Central memory CD8-positive, alpha-beta T cell (primary cell): Measurements from ENCODE around the gene APBB3.

Experiments used
- ATAC-seq: fragments of 150-1000 bp; cut with Tn5 transposase; replicated peaks from 2 replicates; pipeline ENCODE4 v1.10.0; 2022; ENCODE audit warnings: mild to moderate bottlenecking, moderate FRiP score, moderate number of reproducible peaks; ENCODE audit not compliant: poor library complexity, severe bottlenecking; ENCODE audit errors: extremely low read depth
- DNase-seq, 2 donors: peaks; one replicate each; pipeline ENCODE4 v3.0.0; 2021; ENCODE audit warnings: low spot score in 2 of 2
- H3K27ac Mint-ChIP-seq: one replicate; pipeline ENCODE4 v1.8.0; 2022; ENCODE audit warnings: low read depth, mild to moderate bottlenecking, moderate library complexity, mixed read lengths
- H3K27me3 Mint-ChIP-seq: one replicate; pipeline ENCODE4 v1.8.0; 2022; ENCODE audit warnings: mixed read lengths
- H3K36me3 Mint-ChIP-seq: one replicate; pipeline ENCODE4 v1.8.0; 2022; ENCODE audit warnings: mild to moderate bottlenecking, moderate library complexity, mixed read lengths; ENCODE audit not compliant: insufficient read depth
- H3K4me1 Mint-ChIP-seq: one replicate; pipeline ENCODE4 v1.8.0; 2022; ENCODE audit warnings: mixed read lengths
- H3K4me3 Mint-ChIP-seq: one replicate; pipeline ENCODE4 v1.8.0; 2022; ENCODE audit warnings: mild to moderate bottlenecking, moderate library complexity, mixed read lengths
- H3K9me3 Mint-ChIP-seq: one replicate; pipeline ENCODE4 v1.8.0; 2022; ENCODE audit warnings: mixed read lengths

The APBB3 gene

DNA sequence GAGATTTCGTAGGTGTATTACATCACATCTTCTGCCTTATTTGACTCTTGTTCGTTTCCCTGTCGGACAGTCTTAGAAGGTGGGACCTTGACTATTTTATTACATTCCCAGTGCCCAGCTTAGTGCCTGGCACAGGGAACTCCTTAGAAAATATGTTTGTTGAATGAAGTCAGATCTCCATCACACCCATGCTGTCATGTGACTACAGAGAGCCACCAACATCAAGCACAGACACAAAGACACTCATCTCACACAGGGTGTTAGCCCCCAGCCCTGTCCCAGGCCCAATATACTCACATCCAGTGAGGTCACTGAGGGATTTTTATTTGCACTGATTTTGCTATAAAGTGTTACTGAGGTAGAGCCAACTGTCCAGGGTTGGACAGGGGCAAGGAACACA, 6.4 kb downstream of the APBB3 start:
- peaks cover 53% of the 10 kb centered on the region for H3K4me1 Mint-ChIP-seq
- H3K36me3 Mint-ChIP-seq = peaks cover 20% of the 10 kb centered on the region

DNA sequence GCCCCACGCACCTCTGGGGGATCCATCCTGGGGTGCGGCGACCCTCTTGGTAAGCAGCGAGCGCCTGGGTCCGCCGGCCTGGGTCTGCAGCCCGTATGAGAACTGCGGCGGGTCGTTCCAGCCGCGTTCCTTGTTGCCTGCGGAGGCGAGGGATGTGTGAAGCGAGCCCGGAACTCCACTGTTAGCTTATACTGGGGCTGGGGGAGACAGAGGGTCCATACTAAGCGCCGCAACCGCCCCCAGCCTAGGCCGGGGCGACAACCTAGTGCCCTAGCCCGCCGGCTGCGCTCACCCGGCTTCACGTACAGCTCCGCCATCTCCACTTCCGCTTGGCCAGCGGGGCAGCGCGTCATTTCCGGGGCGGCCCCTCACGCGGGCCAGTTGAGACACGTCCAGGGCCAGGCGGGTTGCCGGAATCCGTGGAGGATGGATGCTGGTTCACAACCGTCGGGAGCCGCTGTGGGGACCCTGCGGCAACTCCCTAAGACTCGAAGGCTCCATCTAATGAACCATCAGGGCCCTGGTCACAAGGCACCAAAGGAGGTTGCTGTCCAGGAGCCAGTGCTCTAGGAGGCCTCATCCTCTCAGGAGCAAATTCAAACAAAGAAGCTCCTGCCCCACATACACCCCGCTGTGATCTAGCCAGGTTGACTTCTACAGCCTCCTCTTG, 7.1 kb downstream of the APBB3 start, which contains the start of gene SRA1:
SRA1 (minus strand) TSS at position 338 of the 670 bp plus-strand sequence; CDS start at position 317, 21 bp downstream.
- ATAC-seq (peak; percentile 92), DNase-seq (peak; percentile 65 to 68)
- Mint-ChIP-seq H3K4me1 (peaks cover 55% of the 10 kb centered on the region), H3K4me3 (peak within 1 kb of the TSS; percentile 87), H3K36me3 (peaks cover 19% of the 10 kb centered on the region), H3K9me3 (no peaks in the 10 kb centered on the region), H3K27ac (peak within 1 kb of the TSS; percentile 95), H3K27me3 (no peaks in the 10 kb centered on the region)

More for the DNA sequence above, 6.4 kb downstream of the APBB3 start:
- ATAC-seq (no peak), DNase-seq (no peak)
- H3K27me3 Mint-ChIP-seq = no peaks in the 10 kb centered on the region
- H3K27ac Mint-ChIP-seq = peak overlapping the region; percentile 95
- peak overlapping the region; percentile 87 for H3K4me3 Mint-ChIP-seq
- no peaks in the 10 kb centered on the region for H3K9me3 Mint-ChIP-seq

DNA sequence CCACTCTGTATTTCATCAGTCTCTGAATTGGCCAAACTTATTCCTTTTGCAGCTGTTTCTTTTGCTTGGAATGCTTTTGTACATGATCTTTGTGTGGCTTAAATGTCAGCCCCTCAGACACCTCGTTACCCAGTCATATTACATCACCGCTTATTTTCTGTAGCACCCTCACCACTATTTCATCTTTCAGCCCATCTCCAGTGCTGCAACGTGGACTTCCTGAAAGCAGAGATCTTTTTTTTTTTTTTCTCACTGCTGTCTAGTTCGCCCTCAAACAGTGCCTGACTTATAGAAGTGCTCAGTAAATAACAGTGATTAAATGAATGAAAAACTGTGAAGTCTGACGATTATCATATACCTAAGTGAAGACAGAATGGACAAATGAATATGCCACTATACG, 8.0 kb downstream of the APBB3 start:
- peaks cover 55% of the 10 kb centered on the region for H3K4me1 Mint-ChIP-seq
- no peaks in the 10 kb centered on the region for H3K9me3 Mint-ChIP-seq
- H3K36me3 Mint-ChIP-seq = peaks cover 21% of the 10 kb centered on the region
- no peak for ATAC-seq
- no peaks in the 10 kb centered on the region for H3K27me3 Mint-ChIP-seq
- H3K4me3 Mint-ChIP-seq = peak overlapping the region; percentile 87
- DNase-seq = no peak
- H3K27ac Mint-ChIP-seq = peak overlapping the region; percentile 95

DNA sequence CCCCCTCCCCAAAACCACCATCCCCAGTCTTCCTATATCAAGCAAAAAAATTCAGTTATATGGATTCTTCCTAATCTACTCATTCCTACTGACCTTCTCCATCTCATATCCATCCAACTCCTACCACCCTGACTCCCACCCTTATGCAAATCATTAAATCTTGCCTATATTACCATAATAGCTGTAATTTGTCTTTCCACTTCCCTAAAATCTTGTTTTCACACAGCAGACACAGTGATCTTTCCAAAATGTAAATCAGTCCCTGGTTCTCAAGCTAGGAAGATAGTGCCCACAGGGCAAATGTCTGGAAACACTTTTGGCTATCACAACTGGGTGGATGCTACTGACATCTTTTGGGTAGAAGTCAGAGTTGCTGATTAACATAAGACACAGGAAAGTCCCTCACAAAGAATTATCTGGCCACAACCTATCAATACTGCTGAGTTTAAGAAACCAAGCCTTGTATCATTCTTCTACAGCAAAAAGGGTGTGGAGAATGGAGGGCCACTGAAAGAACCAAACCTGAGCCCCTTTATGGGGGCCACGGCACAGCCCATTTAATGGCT, 8.6 kb downstream of the APBB3 start:
- H3K27me3 Mint-ChIP-seq = no peaks in the 10 kb centered on the region
- H3K9me3 Mint-ChIP-seq = no peaks in the 10 kb centered on the region
- peak overlapping the region; percentile 95 for H3K27ac Mint-ChIP-seq
- no peak for ATAC-seq
- H3K4me3 Mint-ChIP-seq = peak overlapping the region; percentile 87
- H3K36me3 Mint-ChIP-seq = peaks cover 22% of the 10 kb centered on the region
- no peak for DNase-seq
- H3K4me1 Mint-ChIP-seq = peaks cover 55% of the 10 kb centered on the region

DNA sequence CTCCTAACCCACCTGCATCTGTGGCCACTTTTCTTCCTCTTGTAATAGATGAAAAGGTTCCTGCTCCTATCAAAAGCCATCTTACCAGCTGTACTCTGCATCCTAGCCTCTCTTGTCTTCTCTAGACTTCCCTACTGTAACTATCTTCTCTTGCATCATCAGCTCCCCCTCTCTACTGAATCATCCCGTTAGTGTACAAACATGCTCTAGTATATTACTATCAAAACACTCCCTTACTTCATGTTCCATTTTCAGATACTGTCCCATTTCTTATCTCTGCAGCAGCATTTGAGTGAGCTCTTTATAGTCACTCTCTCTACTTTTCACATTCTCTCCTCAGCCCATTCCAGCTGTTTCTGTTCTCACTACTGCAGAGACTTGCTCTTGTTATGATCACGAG, 9.9 kb downstream of the APBB3 start:
- no peaks in the 10 kb centered on the region for H3K9me3 Mint-ChIP-seq
- DNase-seq = no peak
- H3K27me3 Mint-ChIP-seq = no peaks in the 10 kb centered on the region
- no peak overlapping the region for H3K4me3 Mint-ChIP-seq
- H3K36me3 Mint-ChIP-seq = peaks cover 27% of the 10 kb centered on the region
- H3K4me1 Mint-ChIP-seq = peaks cover 61% of the 10 kb centered on the region
- ATAC-seq = no peak
- H3K27ac Mint-ChIP-seq = peak overlapping the region; percentile 6

DNA sequence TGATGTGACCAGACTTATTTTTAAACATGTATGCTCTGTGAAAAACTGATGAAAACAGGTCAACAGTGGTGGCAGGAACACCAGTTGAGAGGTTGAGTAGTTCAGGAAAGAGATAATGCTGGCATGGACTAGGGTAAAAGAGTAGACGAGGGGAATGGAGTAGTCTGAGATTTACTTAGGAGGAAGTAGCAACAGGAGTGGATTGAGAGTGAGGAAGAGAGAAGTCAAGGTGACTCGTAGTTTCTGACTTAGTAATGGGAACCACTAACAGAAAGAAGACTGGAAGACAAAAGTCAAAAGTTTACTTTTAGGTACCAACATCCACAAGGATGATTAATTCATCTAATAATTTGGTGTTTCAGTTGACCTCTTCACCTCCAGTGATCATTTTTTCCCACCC, 10.7 kb downstream of the APBB3 start:
- no peak for DNase-seq
- ATAC-seq = no peak

DNA sequence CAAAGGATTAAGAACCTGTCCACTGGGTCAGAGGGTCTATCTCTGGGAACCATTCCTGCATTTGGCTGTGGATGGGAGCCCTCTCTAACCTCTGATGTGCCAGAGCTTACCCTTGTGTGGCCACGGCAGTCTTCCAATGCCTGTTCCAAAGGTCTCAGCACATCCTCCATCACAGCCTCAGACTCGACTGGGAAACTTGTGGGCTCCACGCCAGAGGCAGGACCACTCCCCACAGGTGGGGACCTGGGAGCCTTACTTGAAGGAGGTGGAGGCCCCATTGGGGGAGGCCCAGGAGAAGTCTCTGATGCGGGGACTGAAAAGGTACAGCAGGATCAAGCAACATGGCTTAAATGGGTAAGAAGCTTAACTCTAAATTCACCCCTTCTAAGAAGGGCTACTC, 12.5 kb downstream of the APBB3 start:
- Mint-ChIP-seq H3K4me3 (no peak overlapping the region), H3K9me3 (no peaks in the 10 kb centered on the region), H3K36me3 (peaks cover 25% of the 10 kb centered on the region), H3K4me1 (peaks cover 63% of the 10 kb centered on the region), H3K27ac (no peak overlapping the region), H3K27me3 (no peaks in the 10 kb centered on the region)
- ATAC-seq (no peak), DNase-seq (no peak)

More for the DNA sequence above, 10.7 kb downstream of the APBB3 start:
- Mint-ChIP-seq H3K27me3 (no peaks in the 10 kb centered on the region), H3K36me3 (peaks cover 31% of the 10 kb centered on the region), H3K27ac (peak overlapping the region; percentile 25), H3K9me3 (no peaks in the 10 kb centered on the region), H3K4me3 (no peak overlapping the region), H3K4me1 (peaks cover 68% of the 10 kb centered on the region)

DNA sequence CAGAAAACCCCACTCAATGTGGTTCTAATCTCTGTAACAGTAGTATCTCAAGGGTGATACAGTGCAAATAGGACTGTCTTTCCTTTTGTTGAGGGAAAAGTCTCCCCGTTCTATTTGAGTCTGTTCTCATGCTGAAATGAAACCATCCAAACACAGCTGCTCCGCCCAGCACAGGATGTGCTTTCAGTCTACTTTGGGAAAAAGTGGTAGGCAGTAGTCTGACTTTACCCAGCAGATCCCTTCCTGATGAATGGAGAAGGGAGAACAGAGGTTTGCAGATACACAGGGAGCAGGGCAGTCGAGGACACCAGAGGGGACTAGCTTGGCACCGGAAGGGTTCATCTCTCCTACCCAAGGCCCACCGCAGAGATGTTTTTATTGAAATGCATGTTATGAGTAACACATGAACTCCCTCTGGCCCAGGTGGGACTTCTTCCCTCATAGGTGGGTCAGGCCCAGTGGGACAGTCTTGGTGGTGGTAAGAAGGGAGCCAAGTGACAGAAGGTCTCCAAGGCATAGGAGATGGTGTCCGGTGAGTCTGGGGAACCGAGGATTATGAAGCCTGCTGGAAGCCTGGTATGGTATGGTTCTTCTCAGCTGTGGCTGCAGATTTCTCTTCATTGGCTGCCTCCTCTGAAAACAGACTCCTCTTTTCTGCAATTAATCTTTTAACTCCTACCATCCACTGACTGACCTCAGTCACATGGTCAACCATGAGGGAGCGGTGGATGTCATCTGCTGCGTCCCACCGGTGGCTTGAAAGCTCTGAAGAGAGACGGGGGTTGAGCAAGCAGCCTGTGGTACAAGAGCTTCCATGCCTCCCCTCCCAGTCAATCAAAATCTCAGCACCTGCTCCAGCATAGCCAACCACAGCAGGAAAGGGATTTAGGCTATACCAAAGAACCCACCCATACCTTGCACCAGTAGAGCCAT, 14.0 kb downstream of the APBB3 start:
- ATAC-seq = no peak
- Mint-ChIP-seq H3K27ac (peak overlapping the region; percentile 68), H3K36me3 (peaks cover 28% of the 10 kb centered on the region), H3K9me3 (no peaks in the 10 kb centered on the region), H3K4me1 (peaks cover 50% of the 10 kb centered on the region), H3K4me3 (no peak overlapping the region), H3K27me3 (no peaks in the 10 kb centered on the region)
- no peak for DNase-seq

DNA sequence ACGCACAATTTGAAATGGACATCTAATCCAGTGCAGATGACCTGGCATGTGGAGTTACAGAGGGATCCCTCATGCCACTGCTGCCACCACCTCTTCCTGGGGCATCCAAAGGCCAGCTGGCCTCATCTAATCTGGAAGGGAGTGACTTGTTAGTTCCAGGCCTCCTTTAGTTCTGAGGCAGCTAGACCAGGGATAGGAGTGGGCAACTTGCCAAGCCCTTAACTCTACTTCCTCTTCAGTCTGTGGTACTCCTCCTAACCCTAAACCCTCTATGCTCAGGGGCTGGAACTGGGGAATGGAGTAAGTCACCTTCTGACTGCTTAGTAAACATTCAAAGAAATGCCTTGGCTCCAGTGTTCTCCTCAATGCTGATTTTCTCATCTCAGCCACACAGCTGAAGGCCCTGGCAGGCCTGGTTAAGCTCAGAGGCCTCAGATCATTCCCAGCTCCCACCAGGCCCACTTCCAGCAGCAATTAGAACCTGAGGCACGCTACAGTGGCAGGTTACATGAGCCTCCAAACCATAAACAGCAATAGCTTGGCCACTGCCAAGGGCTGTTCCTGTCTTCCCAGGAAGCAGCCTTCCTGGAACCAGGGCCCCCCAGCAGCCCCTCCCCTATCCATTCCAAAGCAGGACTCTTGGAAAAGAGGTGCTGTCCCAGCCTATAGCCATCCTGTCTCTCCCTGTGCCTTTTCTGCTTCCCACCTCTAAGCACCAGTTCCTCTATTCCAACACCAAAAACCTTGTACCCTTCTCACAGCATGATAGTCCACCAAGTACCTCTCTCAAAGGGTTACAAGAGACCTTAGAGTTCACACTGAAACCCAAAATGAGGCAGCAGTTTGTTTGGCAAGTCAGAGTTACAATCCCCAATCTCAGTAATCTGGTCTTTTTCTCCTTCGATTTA, 14.9 kb downstream of the APBB3 start:
- ATAC-seq (no peak), DNase-seq (no peak)
- no peaks in the 10 kb centered on the region for H3K27me3 Mint-ChIP-seq
- H3K9me3 Mint-ChIP-seq = no peaks in the 10 kb centered on the region
- H3K27ac Mint-ChIP-seq = peak overlapping the region; percentile 93
- peak overlapping the region; percentile 66 for H3K4me3 Mint-ChIP-seq
- peaks cover 40% of the 10 kb centered on the region for H3K4me1 Mint-ChIP-seq
- H3K36me3 Mint-ChIP-seq = peaks cover 31% of the 10 kb centered on the region

DNA sequence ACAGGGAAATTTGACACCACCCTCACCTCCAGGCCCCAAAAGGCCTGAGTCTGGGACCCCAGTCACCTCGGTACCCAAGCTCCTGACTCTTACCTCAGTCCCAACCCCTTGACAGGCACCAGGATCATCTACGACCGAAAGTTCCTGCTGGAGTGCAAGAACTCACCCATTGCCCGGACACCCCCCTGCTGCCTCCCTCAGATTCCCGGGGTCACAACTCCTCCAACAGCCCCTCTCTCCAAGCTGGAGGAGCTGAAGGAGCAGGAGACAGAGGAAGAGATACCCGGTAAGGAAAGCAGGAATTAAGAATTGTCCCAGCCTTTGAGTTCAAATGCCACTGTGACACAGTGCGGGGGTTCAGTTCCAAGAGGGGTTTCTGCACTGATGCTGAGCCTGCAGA, 15.6 kb downstream of the APBB3 start:
- Mint-ChIP-seq H3K4me1 (peaks cover 33% of the 10 kb centered on the region), H3K27ac (peak overlapping the region; percentile 93), H3K36me3 (peaks cover 28% of the 10 kb centered on the region), H3K27me3 (no peaks in the 10 kb centered on the region), H3K9me3 (no peaks in the 10 kb centered on the region), H3K4me3 (peak overlapping the region; percentile 66)
- no peak for ATAC-seq
- DNase-seq = no peak

DNA sequence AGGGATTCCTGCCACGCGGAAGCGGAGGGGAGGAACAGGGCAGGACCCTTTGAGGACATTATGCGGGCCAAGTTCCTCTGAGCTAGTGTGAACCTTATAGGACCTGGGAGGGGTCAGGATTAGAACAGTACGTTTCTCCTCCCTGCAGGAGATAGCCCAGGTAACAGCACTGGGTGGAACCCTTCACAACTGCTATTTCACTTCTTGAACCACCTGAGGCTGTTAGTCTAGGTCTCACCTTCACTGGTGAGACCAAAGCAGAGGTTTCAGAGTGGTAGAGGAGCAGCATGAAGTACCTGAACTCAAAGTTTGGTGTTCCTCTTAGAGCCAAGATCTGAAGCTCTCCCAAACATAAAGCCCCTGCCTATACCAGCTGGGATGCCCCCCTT, 16.1 kb downstream of the APBB3 start:
- Mint-ChIP-seq H3K27ac (peak overlapping the region; percentile 93), H3K36me3 (peaks cover 27% of the 10 kb centered on the region), H3K4me1 (peaks cover 28% of the 10 kb centered on the region), H3K9me3 (no peaks in the 10 kb centered on the region), H3K27me3 (no peaks in the 10 kb centered on the region), H3K4me3 (peak overlapping the region; percentile 66)
- DNase-seq (no peak), ATAC-seq (no peak)
